Endothelial cell of umbilical vein (primary cell): ENCODE measurements around the gene SIX4. TPM values are rescaled to one million over a fixed set of nuclear protein-coding genes. Genes with fewer than 3 reads are reported as not detected.

Experiments
- BruUV-seq: library from RNA; stranded (reverse); fragments of 400-500 nt; replicated peaks from 2 replicates; lab custom pipeline; 2021; lab: Mats Ljungman, UMichigan
- CTCF ChIA-PET: fragments of 300-600, 350-600 bp; sonication (Branson Sonifier 250); formaldehyde crosslinking; loops from one replicate; lab custom pipeline; 2021; ENCODE audit warnings: antibody characterized with exemption, inconsistent platforms; lab: Charles Lee
- POLR2A ChIA-PET: fragments of 300-600, 350-600 bp; sonication (Branson Sonifier 250); formaldehyde crosslinking; loops from one replicate; lab custom pipeline; 2021; ENCODE audit warnings: antibody characterized with exemption, inconsistent platforms; lab: Charles Lee
- DNase-seq: peaks from one replicate; pipeline ENCODE4 v3.0.0-alpha.2; 2011; ENCODE audit warnings: low read depth, low spot score
- FAIRE-seq: peaks from 2 replicates; lab custom pipeline; 2011; peaks lifted over from hg19 to GRCh38; lab: Jason Lieb, UNC
- H2AFZ ChIP-seq: 2 replicates; pipeline ENCODE4 v1.6.0; 2012; ENCODE audit warnings: low read depth, low read length, control low read depth, inconsistent platforms
- H3K27ac ChIP-seq: 2 replicates; pipeline ENCODE4 v1.5.1; 2011; ENCODE audit warnings: low read depth, mild to moderate bottlenecking, control low read depth, low read length, moderate library complexity; ENCODE audit not compliant: insufficient read depth
- H3K27me3 ChIP-seq, 2 experiments: 2 replicates each; pipeline versions ENCODE4 v1.6.0 to v1.6.1; 2011; ENCODE audit warnings: low read length in 2 of 2, mixed read lengths in 1 of 2; ENCODE audit not compliant: control insufficient read depth in 2 of 2, insufficient read depth in 2 of 2
- H3K36me3 ChIP-seq, 2 experiments: 2 replicates in 1 of 2; 3 replicates in 1 of 2; pipeline ENCODE4 v1.5.1; 2011; ENCODE audit warnings: low read length in 2 of 2, mild to moderate bottlenecking in 1 of 2, moderate library complexity in 1 of 2; ENCODE audit not compliant: control insufficient read depth in 2 of 2, insufficient read depth in 2 of 2; ENCODE audit errors: extremely low read depth in 1 of 2
- H3K4me1 ChIP-seq: 3 replicates; pipeline ENCODE4 v1.5.1; 2011; ENCODE audit warnings: mild to moderate bottlenecking, low read length; ENCODE audit not compliant: control insufficient read depth, insufficient read depth; ENCODE audit errors: extremely low read depth
- H3K4me2 ChIP-seq: 2 replicates; pipeline ENCODE4 v1.6.1; 2011; ENCODE audit warnings: low read length, control low read depth, mixed read lengths; ENCODE audit not compliant: insufficient read depth
- H3K4me3 ChIP-seq, 3 experiments: fragments of 200-600 bp in 1 of 3; sonication (generic), shearing (Covaris generic) in 1 of 3; replicated peaks in 1 of 3; 2 replicates each; pipeline ENCODE4 v1.5.1; 2011 to 2016; ENCODE audit warnings: control low read depth in 3 of 3, low read length in 3 of 3, mild to moderate bottlenecking in 2 of 3, inconsistent platforms in 1 of 3, low read depth in 1 of 3, moderate library complexity in 1 of 3; ENCODE audit not compliant: insufficient read depth in 1 of 3
- H3K79me2 ChIP-seq: 2 replicates; pipeline ENCODE4 v1.6.0; 2012; ENCODE audit warnings: low read length, inconsistent platforms; ENCODE audit not compliant: control insufficient read depth, insufficient read depth
- H3K9ac ChIP-seq: replicated peaks from 2 replicates; pipeline ENCODE3; 2011; ENCODE audit warnings: low read length, control low read depth; ENCODE audit not compliant: insufficient read depth; ENCODE audit errors: extremely low read depth
- H3K9me1 ChIP-seq: replicated peaks from 3 replicates; pipeline ENCODE4 v1.6.0; 2011; ENCODE audit warnings: mild to moderate bottlenecking, low read length; ENCODE audit not compliant: control insufficient read depth, insufficient read depth; ENCODE audit errors: extremely low read depth
- H3K9me3 ChIP-seq: replicated peaks from 2 replicates; pipeline ENCODE4 v1.5.1; 2012; ENCODE audit warnings: low read length, inconsistent platforms; ENCODE audit not compliant: control insufficient read depth, insufficient read depth
- H4K20me1 ChIP-seq: replicated peaks from 2 replicates; pipeline ENCODE3; 2011; ENCODE audit warnings: mild to moderate bottlenecking, low read length; ENCODE audit not compliant: control insufficient read depth, insufficient read depth; ENCODE audit errors: extremely low read depth
- EZH2 ChIP-seq: IDR thresholded peaks from 2 replicates; pipeline ENCODE4 v1.6.1; 2012; ENCODE audit warnings: borderline replicate concordance, low read depth, mild to moderate bottlenecking, moderate library complexity, low read length, inconsistent platforms; ENCODE audit not compliant: severe bottlenecking
- FOS ChIP-seq: IDR thresholded peaks from 2 replicates; pipeline ENCODE4 v1.6.1; 2011; ENCODE audit warnings: mild to moderate bottlenecking, low read length, moderate library complexity, borderline replicate concordance; ENCODE audit not compliant: insufficient read depth
- GATA2 ChIP-seq: IDR thresholded peaks from 2 replicates; pipeline ENCODE4 v1.7.0; 2011; ENCODE audit warnings: low read depth, mild to moderate bottlenecking, moderate library complexity, mixed read lengths, low read length; ENCODE audit not compliant: insufficient read length, insufficient read depth
- JUN ChIP-seq: IDR thresholded peaks from 2 replicates; pipeline ENCODE4 v1.6.1; 2011; ENCODE audit warnings: borderline replicate concordance, low read depth; ENCODE audit not compliant: insufficient read length, insufficient read depth
- MYC ChIP-seq: IDR thresholded peaks from one replicate; pipeline ENCODE4 v1.6.1; 2011; ENCODE audit warnings: mild to moderate bottlenecking, low read depth, low read length
- POLR2A ChIP-seq: IDR thresholded peaks from 2 replicates; pipeline ENCODE4 v1.6.1; 2012; ENCODE audit warnings: low read depth, mild to moderate bottlenecking, control low read depth, low read length
- POLR2AphosphoS5 ChIP-seq: IDR thresholded peaks from 2 replicates; pipeline ENCODE4 v1.6.1; 2012; ENCODE audit warnings: low read depth, mild to moderate bottlenecking, control low read depth, low read length, moderate library complexity; ENCODE audit not compliant: insufficient read depth
- dilution Hi-C: fragments of 300-500 bp; cut with MboI; formaldehyde crosslinking; loops from one replicate; pipeline ENCODE4 v1.15.0; 2019; ENCODE audit warnings: low sequenced_read_pairs; ENCODE audit not compliant: extremely low pct_ligation_motif_present
- intact Hi-C: fragments of 100-400 bp; cut with micrococcal nuclease; formaldehyde crosslinking; loops from one replicate; pipeline ENCODE4 v1.10.0; 2022
- polyA plus RNA-seq, 4 experiments: library from polyadenylated mRNA; depleted of rRNA in 3 of 4; stranded (reverse) in 3 of 4; unstranded in 1 of 4; fragments of >200 nt; gene quantifications; 2 replicates each; pipeline versions ENCODE4 v1.2.1 to v1.2.3, GENCODE V29; 2011 to 2012; ENCODE audit warnings: missing spikeins in 1 of 4
- total RNA-seq: library from RNA; stranded (reverse); gene quantifications from 2 replicates; pipeline ENCODE4 v1.2.3, GENCODE V29; 2021
- TF ChIP-seq, protein P1 (sequence below), 2 donors: IDR thresholded peaks; 1 replicate in 1 of 2; 2 replicates in 1 of 2; pipeline ENCODE4 v1.5.1; 2011; ENCODE audit warnings: low read length in 2 of 2, mild to moderate bottlenecking in 2 of 2, moderate library complexity in 2 of 2, control low read depth in 1 of 2, inconsistent platforms in 1 of 2, low read depth in 1 of 2; ENCODE audit not compliant: insufficient read depth in 1 of 2; ENCODE audit errors: extremely low read depth in 1 of 2

The SIX4 gene
- total and polyA plus RNA-seq, 2 donors (not counting 3 experiments of a cell fraction or from before 2014, with no cell fraction given), result 1.8 to 4.7 TPM

DNA sequence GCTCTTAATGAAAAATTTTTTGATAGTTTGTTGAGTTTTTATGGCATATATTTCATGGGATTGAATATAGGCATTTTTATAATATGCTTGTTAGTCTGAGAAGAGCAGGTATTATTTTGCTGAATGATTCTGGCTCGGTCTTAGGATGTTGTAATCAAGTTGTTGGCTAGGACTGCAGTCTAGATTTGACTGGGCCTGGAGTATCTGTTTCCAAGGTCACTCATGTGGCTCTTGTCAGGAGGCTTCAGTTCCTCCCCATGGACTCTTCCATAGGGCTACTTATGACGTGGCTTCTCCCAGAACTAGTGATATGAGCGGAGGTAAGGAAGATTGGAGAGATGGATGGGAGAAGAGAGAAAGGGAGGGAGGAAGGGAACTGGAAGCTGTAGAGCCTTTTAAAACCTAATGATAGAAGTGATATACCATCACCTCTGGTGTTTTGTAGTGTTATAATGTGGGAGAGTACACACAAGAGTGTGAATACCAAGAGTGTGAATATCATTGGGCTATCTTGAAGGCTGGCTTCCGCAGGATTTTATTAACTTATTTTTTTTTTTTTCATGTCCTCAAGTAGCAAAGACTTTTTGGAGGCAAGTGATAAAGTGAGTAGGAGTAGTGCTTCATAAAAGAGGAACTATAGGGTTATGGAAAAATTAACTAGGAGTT is 14.8 kb upstream of the SIX4 start:
- Histone ChIP-seq H3K27me3 (peaks cover 0 to 1% of the 10 kb centered on the region in 2 experiments), H3K4me3 (no peak overlapping the region), H3K4me2 (no peak overlapping the region), H3K4me1 (peaks cover 16% of the 10 kb centered on the region), H3K9me1 (no peaks in the 10 kb centered on the region), H3K36me3 (no peaks in the 10 kb centered on the region), H3K79me2 (peaks cover 63% of the 10 kb centered on the region), H4K20me1 (no peaks in the 10 kb centered on the region), H3K9ac (no peak overlapping the region), H2AFZ (no peak overlapping the region), H3K27ac (no peak overlapping the region), H3K9me3 (no peaks in the 10 kb centered on the region)
- BruUV-seq, result no TSS peak
- intact Hi-C loops, result loop anchor here (5.0 kb wide), 2 partner anchors 448 to 513 kb away; no protein-coding TSS in a partner anchor
- dilution Hi-C loops, result no loop called here
- no peak for TF ChIP-seq FOS
- no peak for TF ChIP-seq POLR2AphosphoS5
- TF ChIP-seq MYC, result no peak
- TF ChIP-seq JUN, result no peak
- TF ChIP-seq GATA2, result no peak
- no peak for TF ChIP-seq POLR2A
- TF ChIP-seq, protein P1, sequence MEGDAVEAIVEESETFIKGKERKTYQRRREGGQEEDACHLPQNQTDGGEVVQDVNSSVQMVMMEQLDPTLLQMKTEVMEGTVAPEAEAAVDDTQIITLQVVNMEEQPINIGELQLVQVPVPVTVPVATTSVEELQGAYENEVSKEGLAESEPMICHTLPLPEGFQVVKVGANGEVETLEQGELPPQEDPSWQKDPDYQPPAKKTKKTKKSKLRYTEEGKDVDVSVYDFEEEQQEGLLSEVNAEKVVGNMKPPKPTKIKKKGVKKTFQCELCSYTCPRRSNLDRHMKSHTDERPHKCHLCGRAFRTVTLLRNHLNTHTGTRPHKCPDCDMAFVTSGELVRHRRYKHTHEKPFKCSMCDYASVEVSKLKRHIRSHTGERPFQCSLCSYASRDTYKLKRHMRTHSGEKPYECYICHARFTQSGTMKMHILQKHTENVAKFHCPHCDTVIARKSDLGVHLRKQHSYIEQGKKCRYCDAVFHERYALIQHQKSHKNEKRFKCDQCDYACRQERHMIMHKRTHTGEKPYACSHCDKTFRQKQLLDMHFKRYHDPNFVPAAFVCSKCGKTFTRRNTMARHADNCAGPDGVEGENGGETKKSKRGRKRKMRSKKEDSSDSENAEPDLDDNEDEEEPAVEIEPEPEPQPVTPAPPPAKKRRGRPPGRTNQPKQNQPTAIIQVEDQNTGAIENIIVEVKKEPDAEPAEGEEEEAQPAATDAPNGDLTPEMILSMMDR (IDR thresholded peaks at IDR 0.05; ENCODE audit: extremely low read depth in 1 of 2, insufficient read depth in 1 of 2, low read depth in 1 of 2, low read length in 2 of 2), result no peak
- TF ChIP-seq EZH2, result no peak
- FAIRE-seq (no peak), DNase-seq (no peak)
- CTCF ChIA-PET, result interaction anchor here (2.7 kb wide), 1 partner anchor 15 kb away, joined by 14 read pairs; the partner anchor contains the start of gene SIX4
- POLR2A ChIA-PET, result no interaction called here
